H9 (cell line): ENCODE measurements around the gene CDH4. TPM values are rescaled to one million over a fixed set of nuclear protein-coding genes. Genes with fewer than 3 reads are reported as not detected.

Source experiments
- DNase-seq: peaks from one replicate; pipeline ENCODE4 v3.0.0-alpha.2; 2017
- H2AFZ ChIP-seq: one replicate; pipeline ENCODE4 v1.6.1; 2013; ENCODE audit warnings: mild to moderate bottlenecking, low read length, control low read depth, moderate library complexity
- H2AK5ac ChIP-seq: 2 replicates; pipeline ENCODE4 v1.6.1; 2013; ENCODE audit warnings: low read length, control low read depth, mixed read lengths; ENCODE audit not compliant: insufficient read length
- H2BK120ac ChIP-seq: one replicate; pipeline ENCODE4 v1.6.1; 2013; ENCODE audit warnings: low read depth, mild to moderate bottlenecking, low read length, control low read depth, inconsistent platforms; ENCODE audit not compliant: poor library complexity, severe bottlenecking
- H2BK12ac ChIP-seq: 2 replicates; pipeline ENCODE4 v1.6.1; 2013; ENCODE audit warnings: low read length, control low read depth, mixed read lengths, low read depth; ENCODE audit not compliant: insufficient read length
- H2BK15ac ChIP-seq: 2 replicates; pipeline ENCODE4 v1.6.1; 2013; ENCODE audit warnings: low read depth, low read length, control low read depth
- H2BK20ac ChIP-seq: one replicate; pipeline ENCODE4 v1.6.1; 2013; ENCODE audit warnings: low read depth, mild to moderate bottlenecking, low read length, control low read depth, inconsistent platforms; ENCODE audit not compliant: poor library complexity, severe bottlenecking
- H2BK5ac ChIP-seq: 2 replicates; pipeline ENCODE4 v1.6.1; 2013; ENCODE audit warnings: low read length, control low read depth, mixed read lengths; ENCODE audit not compliant: insufficient read length
- H3K14ac ChIP-seq: 2 replicates; pipeline ENCODE4 v1.6.1; 2013; ENCODE audit warnings: low read length, control low read depth; ENCODE audit not compliant: insufficient read depth
- H3K18ac ChIP-seq: 2 replicates; pipeline ENCODE4 v1.6.1; 2013; ENCODE audit warnings: low read depth, mild to moderate bottlenecking, mixed read lengths, low read length, control low read depth; ENCODE audit not compliant: insufficient read length
- H3K23ac ChIP-seq: 2 replicates; pipeline ENCODE4 v1.6.1; 2013; ENCODE audit warnings: low read length, control low read depth, mixed read lengths, low read depth; ENCODE audit not compliant: insufficient read length
- H3K23me2 ChIP-seq: 2 replicates; pipeline ENCODE4 v1.6.1; 2013; ENCODE audit warnings: low read depth, mild to moderate bottlenecking, mixed read lengths, low read length, control low read depth; ENCODE audit not compliant: insufficient read length, poor library complexity, severe bottlenecking
- H3K27ac ChIP-seq: 2 replicates; pipeline ENCODE4 v1.5.1; 2013; ENCODE audit warnings: low read length, control low read depth, mixed read lengths, low read depth; ENCODE audit not compliant: insufficient read length
- H3K27me3 ChIP-seq: 2 replicates; pipeline ENCODE4 v1.6.1; 2013; ENCODE audit warnings: low read length, control low read depth, inconsistent platforms; ENCODE audit not compliant: insufficient read depth
- H3K4ac ChIP-seq: 2 replicates; pipeline ENCODE4 v1.6.1; 2013; ENCODE audit warnings: low read depth, mild to moderate bottlenecking, control low read depth, inconsistent platforms, low read length, moderate library complexity
- H3K4me1 ChIP-seq: 2 replicates; pipeline ENCODE4 v1.6.1; 2013; ENCODE audit warnings: low read length, control low read depth, inconsistent platforms; ENCODE audit not compliant: insufficient read depth
- H3K4me2 ChIP-seq: 2 replicates; pipeline ENCODE4 v1.6.1; 2013; ENCODE audit warnings: low read length, control low read depth, mixed read lengths; ENCODE audit not compliant: insufficient read length, insufficient read depth
- H3K56ac ChIP-seq: 2 replicates; pipeline ENCODE4 v1.6.1; 2013; ENCODE audit warnings: low read depth, mild to moderate bottlenecking, mixed read lengths, low read length, control low read depth; ENCODE audit not compliant: insufficient read length
- H3K79me1 ChIP-seq: 2 replicates; pipeline ENCODE4 v1.6.1; 2013; ENCODE audit warnings: low read depth, mild to moderate bottlenecking, moderate library complexity, low read length, control low read depth, inconsistent platforms; ENCODE audit not compliant: insufficient read depth, poor library complexity, severe bottlenecking
- H3K79me2 ChIP-seq: 2 replicates; pipeline ENCODE4 v1.6.1; 2013; ENCODE audit warnings: low read length, control low read depth, inconsistent platforms; ENCODE audit not compliant: insufficient read depth
- H3K9ac ChIP-seq: 2 replicates; pipeline ENCODE4 v1.6.1; 2013; ENCODE audit warnings: low read length, control low read depth, mixed read lengths; ENCODE audit not compliant: insufficient read length; ENCODE audit errors: extremely low read depth
- H3K9me3 ChIP-seq: one replicate; pipeline ENCODE4 v1.6.1; 2013; ENCODE audit warnings: low read depth, low read length, inconsistent platforms; ENCODE audit not compliant: control insufficient read depth
- H3T11ph ChIP-seq: one replicate; pipeline ENCODE4 v1.6.1; 2013; ENCODE audit warnings: mild to moderate bottlenecking, low read length, control low read depth, inconsistent platforms
- H4K20me1 ChIP-seq: one replicate; pipeline ENCODE4 v1.6.1; 2013; ENCODE audit not compliant: control insufficient read depth, insufficient read length, insufficient read depth
- H4K5ac ChIP-seq: 2 replicates; pipeline ENCODE4 v1.6.1; 2013; ENCODE audit warnings: low read depth, mild to moderate bottlenecking, mixed read lengths, low read length, control low read depth; ENCODE audit not compliant: insufficient read length
- H4K8ac ChIP-seq: replicated peaks from 2 replicates; pipeline ENCODE4 v1.6.1; 2013; ENCODE audit warnings: low read length, control low read depth, mixed read lengths, low read depth; ENCODE audit not compliant: insufficient read length
- H4K91ac ChIP-seq: 2 replicates; pipeline ENCODE4 v1.6.1; 2013; ENCODE audit warnings: low read depth, mild to moderate bottlenecking, moderate library complexity, mixed read lengths, low read length, control low read depth; ENCODE audit not compliant: insufficient read length
- H3K27ac Mint-ChIP-seq, 3 experiments: 2 replicates in 2 of 3; 3 replicates in 1 of 3; pipeline ENCODE4 v1.8.0; 2020 to 2021; ENCODE audit warnings: mixed read lengths in 3 of 3, mild to moderate bottlenecking in 1 of 3, moderate library complexity in 1 of 3
- H3K27me3 Mint-ChIP-seq: 2 replicates; pipeline ENCODE4 v1.8.0; 2021; ENCODE audit warnings: low read depth, mild to moderate bottlenecking, moderate library complexity, mixed read lengths
- H3K36me3 Mint-ChIP-seq, 3 experiments: 2 replicates in 2 of 3; 3 replicates in 1 of 3; pipeline ENCODE4 v1.8.0; 2020 to 2021; ENCODE audit warnings: low read depth in 3 of 3, mixed read lengths in 3 of 3; ENCODE audit not compliant: insufficient read depth in 1 of 3
- H3K4me1 Mint-ChIP-seq, 2 experiments: 2 replicates each; pipeline ENCODE4 v1.8.0; 2020; ENCODE audit warnings: mixed read lengths in 2 of 2
- H3K4me3 Mint-ChIP-seq, 2 experiments: 2 replicates in 1 of 2; 3 replicates in 1 of 2; pipeline ENCODE4 v1.8.0; 2020 to 2021; ENCODE audit warnings: mild to moderate bottlenecking in 2 of 2, mixed read lengths in 2 of 2, moderate library complexity in 1 of 2
- H3K9me3 Mint-ChIP-seq, 2 experiments: 2 replicates in 1 of 2; 3 replicates in 1 of 2; pipeline ENCODE4 v1.8.0; 2020; ENCODE audit warnings: mild to moderate bottlenecking in 2 of 2, mixed read lengths in 2 of 2, moderate library complexity in 1 of 2
- WGBS: extraction: QIAGEN DNeasy Blood & Tissue Kit; methylation state at CpG from one replicate; pipeline ENCODE4 v1.1.7; 2013; ENCODE audit warnings: missing lambda C conversion rate, low lambda C conversion rate, mixed read lengths; ENCODE audit not compliant: insufficient read length; ENCODE audit errors: extremely low coverage; 5-methylcytosine and 5-hydroxymethylcytosine counted together
- total RNA-seq: library from RNA; stranded (reverse); gene quantifications from 2 replicates; pipeline ENCODE4 v1.2.1, GENCODE V29; 2021
- TF ChIP-seq, protein P1 (sequence below): fragments of 200-600 bp; sonication (generic); conservative IDR thresholded peaks from 3 replicates; pipeline ENCODE4 v1.8.0; 2021; ENCODE audit warnings: antibody characterized with exemption, mild to moderate bottlenecking

CDH4 gene
- total RNA-seq, 1 experiment from 2014 or later = 3.0 TPM

- Histone ChIP-seq H4K5ac (no peak overlapping the region), H3K79me2 (no peaks in the 10 kb centered on the region), H3K4me1 (no peaks in the 10 kb centered on the region), H2BK15ac (no peak overlapping the region), H4K91ac (no peak overlapping the region), H3K27ac (no peak overlapping the region), H3K9me3 (peaks cover 15% of the 10 kb centered on the region), H3K23ac (no peak overlapping the region), H3K23me2 (no peaks in the 10 kb centered on the region), H3K79me1 (no peaks in the 10 kb centered on the region), H3K9ac (no peak overlapping the region), H3K14ac (no peak overlapping the region), H2BK12ac (no peak overlapping the region), H2AFZ (no peak overlapping the region), H2AK5ac (no peak overlapping the region), H3K56ac (no peak overlapping the region), H3K4ac (no peak overlapping the region), H4K20me1 (no peaks in the 10 kb centered on the region), H2BK5ac (no peak overlapping the region), H2BK120ac (no peak overlapping the region), H3K4me2 (no peak overlapping the region), H4K8ac (no peak overlapping the region), H2BK20ac (no peak overlapping the region), H3T11ph (no peak overlapping the region), H3K18ac (no peak overlapping the region), H3K27me3 (no peaks in the 10 kb centered on the region; the same call in 1 of the 2 replicates)
- Mint-ChIP-seq H3K4me1 (peaks cover 4 to 7% of the 10 kb centered on the region in 2 experiments), H3K36me3 (peaks cover 18 to 42% (median 25%) of the 10 kb centered on the region in 3 experiments), H3K9me3 (peaks cover 39 to 41% of the 10 kb centered on the region in 2 experiments), H3K27me3 (peaks cover 47% of the 10 kb centered on the region), H3K4me3 (no peak overlapping the region), H3K27ac (no peak overlapping the region)
- TF ChIP-seq, protein P1, sequence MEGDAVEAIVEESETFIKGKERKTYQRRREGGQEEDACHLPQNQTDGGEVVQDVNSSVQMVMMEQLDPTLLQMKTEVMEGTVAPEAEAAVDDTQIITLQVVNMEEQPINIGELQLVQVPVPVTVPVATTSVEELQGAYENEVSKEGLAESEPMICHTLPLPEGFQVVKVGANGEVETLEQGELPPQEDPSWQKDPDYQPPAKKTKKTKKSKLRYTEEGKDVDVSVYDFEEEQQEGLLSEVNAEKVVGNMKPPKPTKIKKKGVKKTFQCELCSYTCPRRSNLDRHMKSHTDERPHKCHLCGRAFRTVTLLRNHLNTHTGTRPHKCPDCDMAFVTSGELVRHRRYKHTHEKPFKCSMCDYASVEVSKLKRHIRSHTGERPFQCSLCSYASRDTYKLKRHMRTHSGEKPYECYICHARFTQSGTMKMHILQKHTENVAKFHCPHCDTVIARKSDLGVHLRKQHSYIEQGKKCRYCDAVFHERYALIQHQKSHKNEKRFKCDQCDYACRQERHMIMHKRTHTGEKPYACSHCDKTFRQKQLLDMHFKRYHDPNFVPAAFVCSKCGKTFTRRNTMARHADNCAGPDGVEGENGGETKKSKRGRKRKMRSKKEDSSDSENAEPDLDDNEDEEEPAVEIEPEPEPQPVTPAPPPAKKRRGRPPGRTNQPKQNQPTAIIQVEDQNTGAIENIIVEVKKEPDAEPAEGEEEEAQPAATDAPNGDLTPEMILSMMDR = no peak
- no CpG with 5 or more reads among the region's 8 CpGs for WGBS
- no peak for DNase-seq
Measured at GRCh38 chr20:61594198-61594597, 342.1 kb downstream of the CDH4 start.
